Measurements from ENCODE around the gene RASAL1. TPM values are rescaled to one million over a fixed set of nuclear protein-coding genes. Genes with fewer than 3 reads are reported as not detected.

Gene RASAL1
- total and polyA plus RNA-seq, 2 experiments from 2014 or later = 2.7 to 8.2 TPM

DNA sequence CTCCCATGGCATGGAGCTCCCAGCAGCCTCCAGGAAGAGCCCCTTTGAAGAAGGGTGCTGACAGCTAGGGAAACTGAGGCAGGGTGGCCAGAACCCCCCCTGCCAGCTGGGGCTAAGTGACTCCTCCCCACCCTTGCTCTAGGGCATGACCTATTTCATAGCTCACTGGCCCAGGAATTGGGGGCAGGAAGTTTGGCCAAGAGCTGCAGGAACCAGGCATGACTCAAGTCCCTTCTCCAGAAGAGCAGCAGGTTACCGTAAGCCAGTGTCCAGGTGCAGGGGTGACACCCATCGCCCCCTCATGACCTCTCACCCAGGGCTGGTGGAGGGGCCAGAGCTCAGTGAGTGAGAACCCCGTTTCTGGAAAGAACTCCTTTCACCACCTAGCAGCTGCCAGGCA is 1.9 kb downstream of the RASAL1 start:
- Histone ChIP-seq H3K4me3 (no peak overlapping the region), H3F3A (replicated peaks; ENCODE audit: low read depth) (0 out of 2 replicates have a peak, but pooled peaks cover 4% of the 10 kb centered on the region), H3K79me2 (replicated peaks; ENCODE audit: insufficient read depth) (no peaks in the 10 kb centered on the region), H4K20me1 (replicated peaks; ENCODE audit: insufficient read depth) (no peaks in the 10 kb centered on the region), H3K36me3 (ENCODE audit: insufficient read depth) (no peaks in the 10 kb centered on the region), H3K9me2 (ENCODE audit: insufficient read depth) (no peaks in the 10 kb centered on the region), H3K4me2 (no peak overlapping the region), H3K27me3 (ENCODE audit: insufficient read depth) (peaks cover 8% of the 10 kb centered on the region), H3K4me1 (ENCODE audit: insufficient read depth) (peaks cover 14% of the 10 kb centered on the region), H3K27ac (ENCODE audit: low read depth) (no peak overlapping the region), H2AFZ (no peak overlapping the region)
- ATAC-seq = no peak
- TF ChIP-seq, protein P1, sequence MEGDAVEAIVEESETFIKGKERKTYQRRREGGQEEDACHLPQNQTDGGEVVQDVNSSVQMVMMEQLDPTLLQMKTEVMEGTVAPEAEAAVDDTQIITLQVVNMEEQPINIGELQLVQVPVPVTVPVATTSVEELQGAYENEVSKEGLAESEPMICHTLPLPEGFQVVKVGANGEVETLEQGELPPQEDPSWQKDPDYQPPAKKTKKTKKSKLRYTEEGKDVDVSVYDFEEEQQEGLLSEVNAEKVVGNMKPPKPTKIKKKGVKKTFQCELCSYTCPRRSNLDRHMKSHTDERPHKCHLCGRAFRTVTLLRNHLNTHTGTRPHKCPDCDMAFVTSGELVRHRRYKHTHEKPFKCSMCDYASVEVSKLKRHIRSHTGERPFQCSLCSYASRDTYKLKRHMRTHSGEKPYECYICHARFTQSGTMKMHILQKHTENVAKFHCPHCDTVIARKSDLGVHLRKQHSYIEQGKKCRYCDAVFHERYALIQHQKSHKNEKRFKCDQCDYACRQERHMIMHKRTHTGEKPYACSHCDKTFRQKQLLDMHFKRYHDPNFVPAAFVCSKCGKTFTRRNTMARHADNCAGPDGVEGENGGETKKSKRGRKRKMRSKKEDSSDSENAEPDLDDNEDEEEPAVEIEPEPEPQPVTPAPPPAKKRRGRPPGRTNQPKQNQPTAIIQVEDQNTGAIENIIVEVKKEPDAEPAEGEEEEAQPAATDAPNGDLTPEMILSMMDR (conservative IDR thresholded peaks at IDR 0.05; ENCODE audit: low read depth in 2 of 2) = no peak
- TF ChIP-seq STAT1 (IDR thresholded peaks at IDR 0.05; ENCODE audit: unreplicated experiment) = no peak
- TF ChIP-seq, protein P2, sequence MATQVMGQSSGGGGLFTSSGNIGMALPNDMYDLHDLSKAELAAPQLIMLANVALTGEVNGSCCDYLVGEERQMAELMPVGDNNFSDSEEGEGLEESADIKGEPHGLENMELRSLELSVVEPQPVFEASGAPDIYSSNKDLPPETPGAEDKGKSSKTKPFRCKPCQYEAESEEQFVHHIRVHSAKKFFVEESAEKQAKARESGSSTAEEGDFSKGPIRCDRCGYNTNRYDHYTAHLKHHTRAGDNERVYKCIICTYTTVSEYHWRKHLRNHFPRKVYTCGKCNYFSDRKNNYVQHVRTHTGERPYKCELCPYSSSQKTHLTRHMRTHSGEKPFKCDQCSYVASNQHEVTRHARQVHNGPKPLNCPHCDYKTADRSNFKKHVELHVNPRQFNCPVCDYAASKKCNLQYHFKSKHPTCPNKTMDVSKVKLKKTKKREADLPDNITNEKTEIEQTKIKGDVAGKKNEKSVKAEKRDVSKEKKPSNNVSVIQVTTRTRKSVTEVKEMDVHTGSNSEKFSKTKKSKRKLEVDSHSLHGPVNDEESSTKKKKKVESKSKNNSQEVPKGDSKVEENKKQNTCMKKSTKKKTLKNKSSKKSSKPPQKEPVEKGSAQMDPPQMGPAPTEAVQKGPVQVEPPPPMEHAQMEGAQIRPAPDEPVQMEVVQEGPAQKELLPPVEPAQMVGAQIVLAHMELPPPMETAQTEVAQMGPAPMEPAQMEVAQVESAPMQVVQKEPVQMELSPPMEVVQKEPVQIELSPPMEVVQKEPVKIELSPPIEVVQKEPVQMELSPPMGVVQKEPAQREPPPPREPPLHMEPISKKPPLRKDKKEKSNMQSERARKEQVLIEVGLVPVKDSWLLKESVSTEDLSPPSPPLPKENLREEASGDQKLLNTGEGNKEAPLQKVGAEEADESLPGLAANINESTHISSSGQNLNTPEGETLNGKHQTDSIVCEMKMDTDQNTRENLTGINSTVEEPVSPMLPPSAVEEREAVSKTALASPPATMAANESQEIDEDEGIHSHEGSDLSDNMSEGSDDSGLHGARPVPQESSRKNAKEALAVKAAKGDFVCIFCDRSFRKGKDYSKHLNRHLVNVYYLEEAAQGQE (IDR thresholded peaks at IDR 0.05; ENCODE audit: unreplicated experiment) = no peak
- no peak for TF ChIP-seq POLR2AphosphoS5 (IDR thresholded peaks at IDR 0.05; ENCODE audit: low read depth)
- no peak for TF ChIP-seq JUNB (IDR thresholded peaks at IDR 0.05; ENCODE audit: unreplicated experiment)
- no peak for TF ChIP-seq NANOG (IDR thresholded peaks at IDR 0.05; ENCODE audit: borderline replicate concordance)
- TF ChIP-seq ZNF114 (CRISPR knock-in tag; IDR thresholded peaks at IDR 0.05) = no peak
- TF ChIP-seq EZH2 (IDR thresholded peaks at IDR 0.05; ENCODE audit: low read depth, unreplicated experiment) = no peak
- TF ChIP-seq EZH2phosphoT487 (IDR thresholded peaks at IDR 0.05; ENCODE audit: unreplicated experiment) = no peak
- TF ChIP-seq ZNF462 (CRISPR knock-in tag; IDR thresholded peaks at IDR 0.05) = no peak
- TF ChIP-seq, protein P3, sequence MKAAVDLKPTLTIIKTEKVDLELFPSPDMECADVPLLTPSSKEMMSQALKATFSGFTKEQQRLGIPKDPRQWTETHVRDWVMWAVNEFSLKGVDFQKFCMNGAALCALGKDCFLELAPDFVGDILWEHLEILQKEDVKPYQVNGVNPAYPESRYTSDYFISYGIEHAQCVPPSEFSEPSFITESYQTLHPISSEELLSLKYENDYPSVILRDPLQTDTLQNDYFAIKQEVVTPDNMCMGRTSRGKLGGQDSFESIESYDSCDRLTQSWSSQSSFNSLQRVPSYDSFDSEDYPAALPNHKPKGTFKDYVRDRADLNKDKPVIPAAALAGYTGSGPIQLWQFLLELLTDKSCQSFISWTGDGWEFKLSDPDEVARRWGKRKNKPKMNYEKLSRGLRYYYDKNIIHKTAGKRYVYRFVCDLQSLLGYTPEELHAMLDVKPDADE (IDR thresholded peaks at IDR 0.05) = no peak
- no peaks in the 10 kb centered on the region for H3K9me3 Mint-ChIP-seq
- no peaks in the 10 kb centered on the region for H3K36me3 Mint-ChIP-seq (ENCODE audit: low read depth)
- peaks cover 19% of the 10 kb centered on the region for H3K4me1 Mint-ChIP-seq
- H3K27me3 Mint-ChIP-seq (ENCODE audit: insufficient read depth, low read depth, poor library complexity) = peaks cover 24% of the 10 kb centered on the region
- no peak overlapping the region for H3K27ac Mint-ChIP-seq
- no peak for DNase-seq (ENCODE audit: low spot score)
- no peak overlapping the region for H3K4me3 Mint-ChIP-seq

All from GM23338 (cell line).